ENCODE data around the gene WDR89. TPM values are rescaled to one million over a fixed set of nuclear protein-coding genes. Genes with fewer than 3 reads are reported as not detected.

Gene WDR89
- total RNA-seq (2022) (14.3 and 17.4 TPM in 2 replicates), Bru-seq, nascent RNA (percentile 69 among the genes with signal in this experiment), BruChase-seq, experiment 1, labeled RNA remaining after a 6-hour chase (percentile 56 among the genes with signal in this experiment), BruChase-seq, experiment 2, labeled RNA remaining after a 2-hour chase (percentile 74 among the genes with signal in this experiment)
- long read RNA-seq, transcript WDR89-201 (3 exons, 1,687 nt) = major isoform, 5 of 22 reads
- long read RNA-seq, partial matches to known transcripts = 0 of 22 reads
- long read RNA-seq, other reads (novel, unspliced or antisense) = 14 of 22 reads

GRCh38 chr14:63641473-63642228 lies at the start of gene WDR89:
Gene WDR89, minus strand, starts transcription at chr14:63641871. Its CDS starts 41,929 bp downstream, at chr14:63599942.
- intact Hi-C loops (cut with micrococcal nuclease) = loop anchor here (1.0 to 5.0 kb wide), 4 partner anchors 85 to 253 kb away; partner anchors contain the start of gene PPP2R5E
- TF ChIP-seq CTCF (IDR thresholded peaks at IDR 0.05; ENCODE audit: unreplicated experiment) = peak; percentile 67
- peaks cover 18% of the 10 kb centered on the region for H3K4me1 Mint-ChIP-seq (ENCODE audit: insufficient read depth, unreplicated experiment)
- peaks cover 6% of the 10 kb centered on the region for H3K9me3 Mint-ChIP-seq (ENCODE audit: unreplicated experiment)
- no TSS peak for BruUV-seq (replicated peaks)
- DNase-seq (ENCODE audit: unreplicated experiment) = peak; percentile 99
- peak within 1 kb of the TSS; percentile 99 for H3K27ac Mint-ChIP-seq (ENCODE audit: low read depth, unreplicated experiment)
- no peaks in the 10 kb centered on the region for H3K27me3 Mint-ChIP-seq (ENCODE audit: insufficient read depth, unreplicated experiment)
- H3K36me3 Mint-ChIP-seq (ENCODE audit: insufficient read depth, unreplicated experiment) = peaks cover 9% of the 10 kb centered on the region
- POLR2A ChIA-PET = interaction anchor here (0.6 to 5.6 kb wide), 42 partner anchors 8 to 1485 kb away, joined by 3 to 65 read pairs (median 4); partner anchors contain the start of genes PPP2R5E and SGPP1
- CTCF ChIA-PET = interaction anchor here (0.5 to 1.5 kb wide), 8 partner anchors 21 to 329 kb away, joined by 3 to 6 read pairs (median 3); no protein-coding TSS in a partner anchor
- peak within 1 kb of the TSS; percentile 86 for H3K4me3 Mint-ChIP-seq (ENCODE audit: unreplicated experiment)

- Mint-ChIP-seq H3K36me3 (ENCODE audit: insufficient read depth, unreplicated experiment) (no peaks in the 10 kb centered on the region), H3K4me1 (ENCODE audit: insufficient read depth, unreplicated experiment) (no peaks in the 10 kb centered on the region), H3K4me3 (ENCODE audit: unreplicated experiment) (no peak overlapping the region), H3K9me3 (ENCODE audit: unreplicated experiment) (no peaks in the 10 kb centered on the region), H3K27me3 (ENCODE audit: insufficient read depth, unreplicated experiment) (no peaks in the 10 kb centered on the region), H3K27ac (ENCODE audit: low read depth, unreplicated experiment) (no peak overlapping the region)
- POLR2A ChIA-PET = no interaction called here
- intact Hi-C loops (cut with micrococcal nuclease) = no loop called here
- CTCF ChIA-PET = interaction anchor here (0.7 kb wide), 2 partner anchors 10 to 196 kb away, joined by 3 read pairs; no protein-coding TSS in a partner anchor
- no TSS peak for BruUV-seq (replicated peaks)
- TF ChIP-seq CTCF (IDR thresholded peaks at IDR 0.05; ENCODE audit: unreplicated experiment) = no peak
- DNase-seq (ENCODE audit: unreplicated experiment) = no peak
Observed at GRCh38 chr14:63689132-63689531, 47.5 kb upstream of the WDR89 start.

GRCh38 chr14:63686926-63687325 lies 45.3 kb upstream of the WDR89 start:
- Mint-ChIP-seq H3K4me3 (ENCODE audit: unreplicated experiment) (no peak overlapping the region), H3K27me3 (ENCODE audit: insufficient read depth, unreplicated experiment) (no peaks in the 10 kb centered on the region), H3K36me3 (ENCODE audit: insufficient read depth, unreplicated experiment) (no peaks in the 10 kb centered on the region), H3K9me3 (ENCODE audit: unreplicated experiment) (no peaks in the 10 kb centered on the region), H3K4me1 (ENCODE audit: insufficient read depth, unreplicated experiment) (no peaks in the 10 kb centered on the region), H3K27ac (ENCODE audit: low read depth, unreplicated experiment) (no peak overlapping the region)
- ChIA-PET POLR2A (interaction anchor here (1.3 kb wide), 1 partner anchor 45 kb away, joined by 4 read pairs; no protein-coding TSS in a partner anchor), CTCF (interaction anchor here (1.2 to 1.6 kb wide), 2 partner anchors 45 to 83 kb away, joined by 4 read pairs; partner anchors contain the start of gene WDR89)
- no peak for TF ChIP-seq CTCF (IDR thresholded peaks at IDR 0.05; ENCODE audit: unreplicated experiment)
- intact Hi-C loops (cut with micrococcal nuclease) = no loop called here
- no peak for DNase-seq (ENCODE audit: unreplicated experiment)
- BruUV-seq (replicated peaks) = no TSS peak

GRCh38 chr14:63685401-63685800 lies 43.7 kb upstream of the WDR89 start:
- no peak for TF ChIP-seq CTCF (IDR thresholded peaks at IDR 0.05; ENCODE audit: unreplicated experiment)
- Mint-ChIP-seq H3K36me3 (ENCODE audit: insufficient read depth, unreplicated experiment) (no peaks in the 10 kb centered on the region), H3K4me1 (ENCODE audit: insufficient read depth, unreplicated experiment) (no peaks in the 10 kb centered on the region), H3K4me3 (ENCODE audit: unreplicated experiment) (no peak overlapping the region), H3K27ac (ENCODE audit: low read depth, unreplicated experiment) (no peak overlapping the region), H3K27me3 (ENCODE audit: insufficient read depth, unreplicated experiment) (no peaks in the 10 kb centered on the region), H3K9me3 (ENCODE audit: unreplicated experiment) (no peaks in the 10 kb centered on the region)
- POLR2A ChIA-PET = interaction anchor here (1.1 kb wide), 1 partner anchor 15 kb away, joined by 3 read pairs; no protein-coding TSS in a partner anchor
- CTCF ChIA-PET = no interaction called here
- DNase-seq (ENCODE audit: unreplicated experiment) = no peak
- intact Hi-C loops (cut with micrococcal nuclease) = no loop called here
- BruUV-seq (replicated peaks) = no TSS peak

All from MCF 10A (cell line).